HepG2 (cell line): Measurements from ENCODE around the gene TMEM185B. TPM values are rescaled to one million over a fixed set of nuclear protein-coding genes. Genes with fewer than 3 reads are reported as not detected.

Source experiments
- ARID2 ChIP-seq: sonication (generic); formaldehyde crosslinking; IDR thresholded peaks from 2 replicates; pipeline ENCODE4 v1.8.1; 2022; ENCODE audit warnings: mild to moderate bottlenecking, missing genetic modification reagents, borderline replicate concordance
- ATF1 ChIP-seq: IDR thresholded peaks from 2 replicates; pipeline ENCODE4 v1.6.1; 2016; ENCODE audit warnings: mild to moderate bottlenecking, control low read depth
- CBX2 ChIP-seq, 2 experiments: fragments of 200-600 bp in 1 of 2; sonication (generic); formaldehyde crosslinking in 1 of 2; IDR thresholded peaks; 2 replicates each; pipeline versions ENCODE4 v1.7.0 to v1.8.1; 2018 to 2022; ENCODE audit warnings: low read depth in 2 of 2, low read length in 1 of 2, mild to moderate bottlenecking in 1 of 2, missing genetic modification reagents in 1 of 2
- KDM5B ChIP-seq: sonication (generic); formaldehyde crosslinking; IDR thresholded peaks from 2 replicates; pipeline ENCODE4 v1.4.0; 2020; ENCODE audit warnings: missing genetic modification reagents, mild to moderate bottlenecking, borderline replicate concordance
- MTA3 ChIP-seq: sonication (generic); formaldehyde crosslinking; IDR thresholded peaks from 2 replicates; pipeline ENCODE4 v1.4.0; 2020; ENCODE audit warnings: missing genetic modification reagents
- MXI1 ChIP-seq: IDR thresholded peaks from 3 replicates; pipeline ENCODE4 v1.6.1; 2012; ENCODE audit warnings: low read depth, low read length, inconsistent platforms, borderline replicate concordance
- PHF8 ChIP-seq: sonication (generic); formaldehyde crosslinking; IDR thresholded peaks from 2 replicates; pipeline ENCODE4 v1.5.0; 2020; ENCODE audit warnings: missing genetic modification reagents
- PRMT3 ChIP-seq: sonication (generic); formaldehyde crosslinking; IDR thresholded peaks from 2 replicates; pipeline ENCODE4 v1.8.1; 2022; ENCODE audit warnings: low read depth, mild to moderate bottlenecking, moderate library complexity, missing genetic modification reagents, borderline replicate concordance
- TFAP4 ChIP-seq: sonication (generic); IDR thresholded peaks from 2 replicates; pipeline ENCODE4 v1.6.1; 2016; ENCODE audit warnings: low read depth, borderline replicate concordance
- TFDP2 ChIP-seq: sonication (generic); formaldehyde crosslinking; IDR thresholded peaks from 2 replicates; pipeline ENCODE4 v1.4.0; 2020; ENCODE audit warnings: missing genetic modification reagents
- TRAFD1 ChIP-seq: sonication (generic); formaldehyde crosslinking; IDR thresholded peaks from 2 replicates; pipeline ENCODE4 v1.5.1; 2020; ENCODE audit warnings: missing genetic modification reagents, mild to moderate bottlenecking, borderline replicate concordance
- ZFP62 ChIP-seq: sonication (generic); formaldehyde crosslinking; IDR thresholded peaks from 2 replicates; pipeline ENCODE4 v1.4.0; 2020; ENCODE audit warnings: missing genetic modification reagents
- ZFY ChIP-seq: sonication (generic); formaldehyde crosslinking; IDR thresholded peaks from 2 replicates; pipeline ENCODE4 v1.4.0; 2020; ENCODE audit warnings: missing genetic modification reagents
- ZNF556 ChIP-seq: sonication (generic); formaldehyde crosslinking; IDR thresholded peaks from 2 replicates; pipeline ENCODE4 v1.4.0; 2020; ENCODE audit warnings: mild to moderate bottlenecking, missing genetic modification reagents, borderline replicate concordance
- ZNF709 ChIP-seq: sonication (generic); formaldehyde crosslinking; IDR thresholded peaks from 2 replicates; pipeline ENCODE4 v1.5.0; 2020; ENCODE audit warnings: mild to moderate bottlenecking, missing genetic modification reagents
- ZNF740 ChIP-seq: sonication (generic); formaldehyde crosslinking; IDR thresholded peaks from 2 replicates; pipeline ENCODE4 v1.4.0; 2020; ENCODE audit warnings: missing genetic modification reagents
- polyA plus RNA-seq, 8 experiments: library from polyadenylated mRNA; depleted of rRNA in 3 of 8; stranded (reverse) in 7 of 8; unstranded in 1 of 8; fragments of >200 nt; fragmentation: Illumina TruSeq in 4 of 8; extraction: Trizol in 4 of 8; gene quantifications; 2 replicates each; pipeline versions ENCODE4 v1.2.1 to v1.2.3, GENCODE V29; 2011 to 2016; ENCODE audit warnings: low read depth in 4 of 8, missing spikeins in 1 of 8, mixed read lengths in 1 of 8; ENCODE audit not compliant: insufficient read depth in 1 of 8
- total RNA-seq, 5 experiments: library from RNA; depleted of rRNA; stranded (reverse); fragments of >200 nt; fragmentation: Illumina TruSeq; extraction: Trizol; gene quantifications; 2 replicates each; pipeline ENCODE4 v1.2.3, GENCODE V29; 2016; ENCODE audit warnings: low read depth in 1 of 5
- TF ChIP-seq, protein P1 (sequence below), 2 experiments: sonication (generic) in 1 of 2; formaldehyde crosslinking in 1 of 2; IDR thresholded peaks; 2 replicates each; pipeline versions ENCODE4 v1.4.0 to v1.6.1; 2016 to 2020; ENCODE audit warnings: borderline replicate concordance in 1 of 2, low read depth in 1 of 2, mild to moderate bottlenecking in 1 of 2, missing genetic modification reagents in 1 of 2

The TMEM185B gene
- total and polyA plus RNA-seq, 2 of the 13 experiments (the other 11 are each of a cell fraction or from before 2014, with no cell fraction given): 5.6 to 7.0 TPM

DNA sequence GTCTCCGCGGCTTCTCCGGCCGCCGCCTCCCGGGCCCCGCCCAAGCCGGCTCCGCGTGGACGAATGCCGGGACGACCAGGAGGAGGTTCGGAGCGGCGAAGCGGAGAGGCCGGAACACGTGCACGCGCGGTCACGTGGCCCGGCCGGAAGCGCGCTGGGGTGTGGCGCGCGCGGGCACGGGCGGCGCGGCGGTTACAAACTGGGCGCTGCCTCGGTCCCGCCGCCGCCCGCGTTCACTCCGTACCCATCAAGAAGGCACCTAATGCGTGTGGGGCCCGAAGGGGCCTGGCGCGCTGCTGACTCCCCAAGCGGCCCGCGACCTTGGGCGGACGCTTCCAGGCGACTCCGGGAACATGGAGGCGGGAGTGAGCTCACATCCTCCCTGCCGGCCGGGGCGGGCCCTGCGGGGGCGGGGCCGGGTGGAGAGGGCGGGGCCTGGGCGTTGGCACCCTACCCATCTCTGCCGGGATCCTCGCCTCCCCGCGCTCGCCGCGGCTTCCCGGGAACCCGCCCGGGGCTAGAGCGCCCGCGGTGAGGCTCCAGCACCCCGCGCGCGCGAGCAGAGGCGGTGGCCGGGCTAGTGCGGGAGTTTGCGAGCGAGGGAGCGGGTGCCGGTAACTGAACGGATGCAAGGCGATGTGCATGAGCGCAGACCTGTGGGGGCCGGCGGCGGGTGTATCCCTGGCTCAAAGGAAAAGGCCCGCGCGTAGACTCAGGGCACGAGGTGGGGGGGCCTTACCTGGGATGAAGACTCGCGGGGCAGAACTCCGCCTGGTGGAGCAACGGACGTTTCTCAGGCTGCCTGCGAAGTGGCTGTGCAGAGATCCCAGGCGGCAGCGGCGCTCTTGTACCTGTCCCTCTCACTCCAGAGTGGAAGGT lies at the start of gene TMEM185B (continued):
- TF ChIP-seq TFAP4 (no peak), ZNF740 (CRISPR knock-in tag) (peak; percentile 96), ATF1 (CRISPR knock-in tag) (no peak), ZFY (CRISPR knock-in tag) (peak; percentile 76), CBX2 (IDR thresholded peaks at IDR 0.05; ENCODE audit: low read depth, low read length) (no peak), CBX2 (CRISPR knock-in tag; IDR thresholded peaks at IDR 0.05; ENCODE audit: low read depth) (no peak), TRAFD1 (CRISPR knock-in tag) (no peak), TFDP2 (CRISPR knock-in tag) (peak; percentile 37; the same call in 1 of the 2 replicates), PHF8 (CRISPR knock-in tag) (peak; percentile 73), ZFP62 (CRISPR knock-in tag) (no peak), MXI1 (peak; percentile 29; the same call in 1 of the 3 replicates), KDM5B (CRISPR knock-in tag) (peak; percentile 63), ZNF709 (no peak; the same call in 1 of the 2 replicates), ARID2 (CRISPR knock-in tag) (no peak), MTA3 (no peak), ZNF556 (0 out of 2 replicates have a peak, but pooled peaks have one; percentile 21), PRMT3 (CRISPR knock-in tag) (no peak)
- TF ChIP-seq, protein P1, sequence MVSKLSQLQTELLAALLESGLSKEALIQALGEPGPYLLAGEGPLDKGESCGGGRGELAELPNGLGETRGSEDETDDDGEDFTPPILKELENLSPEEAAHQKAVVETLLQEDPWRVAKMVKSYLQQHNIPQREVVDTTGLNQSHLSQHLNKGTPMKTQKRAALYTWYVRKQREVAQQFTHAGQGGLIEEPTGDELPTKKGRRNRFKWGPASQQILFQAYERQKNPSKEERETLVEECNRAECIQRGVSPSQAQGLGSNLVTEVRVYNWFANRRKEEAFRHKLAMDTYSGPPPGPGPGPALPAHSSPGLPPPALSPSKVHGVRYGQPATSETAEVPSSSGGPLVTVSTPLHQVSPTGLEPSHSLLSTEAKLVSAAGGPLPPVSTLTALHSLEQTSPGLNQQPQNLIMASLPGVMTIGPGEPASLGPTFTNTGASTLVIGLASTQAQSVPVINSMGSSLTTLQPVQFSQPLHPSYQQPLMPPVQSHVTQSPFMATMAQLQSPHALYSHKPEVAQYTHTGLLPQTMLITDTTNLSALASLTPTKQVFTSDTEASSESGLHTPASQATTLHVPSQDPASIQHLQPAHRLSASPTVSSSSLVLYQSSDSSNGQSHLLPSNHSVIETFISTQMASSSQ (IDR thresholded peaks at IDR 0.05; ENCODE audit: low read depth): no peak
- TF ChIP-seq, protein P1 (CRISPR knock-in tag; IDR thresholded peaks at IDR 0.05; ENCODE audit: borderline replicate concordance): no peak
